GM12878 (cell line): ENCODE data around the gene STX16. TPM values are rescaled to one million over a fixed set of nuclear protein-coding genes. Genes with fewer than 3 reads are reported as not detected.

ENCODE experiments used
- ATAC-seq: fragments of 200-7000 bp; cut with Tn5 transposase; 3 replicates; pipeline ENCODE4 v1.9.1; 2020; ENCODE audit warnings: mild to moderate bottlenecking, moderate library complexity
- BruUV-seq: library from RNA; stranded (reverse); fragments of 400-500 nt; replicated peaks from 2 replicates; lab custom pipeline; 2021; lab: Mats Ljungman, UMichigan
- CTCF ChIA-PET: fragments of 300-600 bp; sonication (Branson Sonifier 250); formaldehyde crosslinking; extraction: SDS; loops from one replicate; lab custom pipeline; 2021; ENCODE audit warnings: inconsistent platforms; lab: Yijun Ruan, JAX
- POLR2A ChIA-PET: fragments of 350-600 bp; formaldehyde crosslinking; extraction: SDS; loops from one replicate; lab custom pipeline; 2021; ENCODE audit warnings: inconsistent platforms; lab: Charles Lee
- RAD21 ChIA-PET: fragments of 300-600 bp; sonication (Branson Sonifier 250); formaldehyde crosslinking; loops from one replicate; lab custom pipeline; 2023; ENCODE audit warnings: antibody characterized with exemption; ENCODE audit not compliant: unreplicated experiment; lab: Charles Lee
- SMC1A ChIA-PET: fragments of 300-600 bp; sonication (Branson Sonifier 250); formaldehyde crosslinking; loops from one replicate; lab custom pipeline; 2023; ENCODE audit not compliant: unreplicated experiment, uncharacterized antibody; lab: Charles Lee
- DNase-seq: peaks from one replicate; pipeline ENCODE4 v3.0.0-alpha.2; 2011; ENCODE audit warnings: low read depth, low spot score
- FAIRE-seq: peaks from 3 replicates; lab custom pipeline; 2011; peaks lifted over from hg19 to GRCh38; lab: Jason Lieb, UNC
- H2AFZ ChIP-seq: 2 replicates; pipeline ENCODE4 v1.6.0; 2011; ENCODE audit warnings: low read depth, low read length, control low read depth; ENCODE audit not compliant: control insufficient read depth
- H3K27ac ChIP-seq: 2 replicates; pipeline ENCODE4 v1.5.1; 2011; ENCODE audit warnings: control low read depth; ENCODE audit not compliant: control insufficient read depth, insufficient read depth
- H3K27me3 ChIP-seq, 2 experiments: replicated peaks in 1 of 2; 2 replicates each; pipeline versions ENCODE4 v1.6.0 to v1.6.1; 2011; ENCODE audit warnings: low read length in 1 of 2; ENCODE audit not compliant: control insufficient read depth in 2 of 2, insufficient read depth in 2 of 2
- H3K36me3 ChIP-seq, 2 experiments: 2 replicates each; pipeline ENCODE4 v1.5.1; 2011; ENCODE audit warnings: low read length in 1 of 2; ENCODE audit not compliant: control insufficient read depth in 2 of 2, insufficient read depth in 2 of 2
- H3K4me1 ChIP-seq: 2 replicates; pipeline ENCODE4 v1.6.1; 2011; ENCODE audit warnings: mild to moderate bottlenecking, low read length, moderate library complexity, mixed read lengths; ENCODE audit not compliant: control insufficient read depth, insufficient read depth
- H3K4me2 ChIP-seq: 2 replicates; pipeline ENCODE4 v1.6.0; 2011; ENCODE audit warnings: control low read depth; ENCODE audit not compliant: control insufficient read depth, insufficient read depth
- H3K4me3 ChIP-seq: fragments of 200-600 bp; sonication (generic); 2 replicates; pipeline ENCODE4 v1.5.1; 2016
- H3K79me2 ChIP-seq: 2 replicates; pipeline ENCODE4 v1.6.0; 2011; ENCODE audit warnings: low read length; ENCODE audit not compliant: control insufficient read depth, insufficient read depth
- H3K9ac ChIP-seq: 2 replicates; pipeline ENCODE4 v1.8.0; 2011; ENCODE audit warnings: low read length, control low read depth, mixed read lengths; ENCODE audit not compliant: control insufficient read depth, insufficient read depth
- H3K9me3 ChIP-seq: replicated peaks from 3 replicates; pipeline ENCODE4 v1.5.1; 2011; ENCODE audit warnings: mild to moderate bottlenecking, low read length; ENCODE audit not compliant: control insufficient read depth, insufficient read depth
- H4K20me1 ChIP-seq: 2 replicates; pipeline ENCODE4 v1.6.0; 2011; ENCODE audit not compliant: control insufficient read depth, insufficient read depth
- BMI1 ChIP-seq: fragments of 450-650 bp; IDR thresholded peaks from 2 replicates; pipeline ENCODE4 v1.6.1; 2016; ENCODE audit warnings: mild to moderate bottlenecking, moderate library complexity, borderline replicate concordance
- CHD1 ChIP-seq: IDR thresholded peaks from 2 replicates; pipeline ENCODE4 v1.6.1; 2012; ENCODE audit warnings: low read depth, low read length, improper control_type of control experiment
- ETV6 ChIP-seq, 2 experiments: fragments of 450-650 bp in 1 of 2; IDR thresholded peaks in 1 of 2; conservative IDR thresholded peaks in 1 of 2; 2 replicates each; pipeline ENCODE4 v1.6.1; 2014; ENCODE audit warnings: antibody characterized with exemption in 1 of 2, borderline replicate concordance in 1 of 2, low read depth in 1 of 2, mild to moderate bottlenecking in 1 of 2, moderate library complexity in 1 of 2
- IRF5 ChIP-seq: fragments of 450-650 bp; IDR thresholded peaks from 2 replicates; pipeline ENCODE4 v1.6.1; 2017; ENCODE audit warnings: borderline replicate concordance
- MAX ChIP-seq: IDR thresholded peaks from 2 replicates; pipeline ENCODE4 v1.6.1; 2012; ENCODE audit warnings: low read depth, low read length, improper control_type of control experiment
- MXI1 ChIP-seq: fragments of 150-350 bp; IDR thresholded peaks from 2 replicates; pipeline ENCODE4 v1.6.1; 2011; ENCODE audit warnings: low read depth, mild to moderate bottlenecking, inconsistent platforms, low read length, improper control_type of control experiment
- MYB ChIP-seq: fragments of 150-350 bp; IDR thresholded peaks from 2 replicates; pipeline ENCODE4 v1.6.1; 2014; ENCODE audit warnings: mild to moderate bottlenecking, low read depth, low read length, borderline replicate concordance
- NR2F1 ChIP-seq: fragments of 450-650 bp; conservative IDR thresholded peaks from 2 replicates; pipeline ENCODE4 v1.6.1; 2017; ENCODE audit warnings: mild to moderate bottlenecking
- RB1 ChIP-seq: fragments of 450-650 bp; formaldehyde crosslinking; IDR thresholded peaks from 2 replicates; pipeline ENCODE4 v1.6.1; 2017; ENCODE audit warnings: mild to moderate bottlenecking, borderline replicate concordance
- RCOR1 ChIP-seq: conservative IDR thresholded peaks from 2 replicates; pipeline ENCODE4 v1.6.1; 2012; ENCODE audit warnings: low read depth, low read length, improper control_type of control experiment
- RUNX3 ChIP-seq: IDR thresholded peaks from 2 replicates; pipeline ENCODE4 v1.6.1; 2012; ENCODE audit warnings: low read length, inconsistent platforms
- SMAD1 ChIP-seq: fragments of 450-650 bp; IDR thresholded peaks from 2 replicates; pipeline ENCODE4 v1.6.1; 2018; ENCODE audit warnings: mild to moderate bottlenecking, low read depth; ENCODE audit not compliant: partially characterized antibody
- SP1 ChIP-seq: IDR thresholded peaks from one replicate; pipeline ENCODE4 v1.6.1; 2011; ENCODE audit warnings: low read depth, low read length
- TCF12 ChIP-seq: IDR thresholded peaks from 2 replicates; pipeline ENCODE4 v1.6.1; 2011; ENCODE audit warnings: low read depth, mild to moderate bottlenecking, low read length
- ZBTB4 ChIP-seq: fragments of 450-650 bp; formaldehyde crosslinking; IDR thresholded peaks from 2 replicates; pipeline ENCODE4 v1.4.0; 2022; ENCODE audit warnings: mild to moderate bottlenecking, moderate library complexity
- WGBS: methylation state at CpG from one replicate; pipeline ENCODE4 v1.1.6; 2016; ENCODE audit warnings: low lambda C conversion rate; ENCODE audit not compliant: insufficient replicate concordance, insufficient coverage; ENCODE audit errors: missing lambda C conversion rate; 5-methylcytosine and 5-hydroxymethylcytosine counted together
- in situ Hi-C: fragments of 300-500 bp; cut with MboI; formaldehyde crosslinking; loops from 9 replicates; pipeline ENCODE4 v1.14.3; 2018; ENCODE audit warnings: mixed read lengths
- intact Hi-C: fragments of 100-400 bp; cut with micrococcal nuclease; formaldehyde crosslinking; loops from one replicate; pipeline ENCODE4 v1.14.2; 2022; ENCODE audit not compliant: unreplicated experiment
- polyA plus RNA-seq, 11 experiments: library from polyadenylated mRNA; depleted of rRNA in 4 of 11; unstranded in 6 of 11; stranded (reverse) in 5 of 11; fragments of >200 nt; fragmentation: Nextera tagmentation in 4 of 11; fragmentation: Illumina TruSeq in 1 of 11; extraction: Ambion mirVana in 4 of 11; extraction: Trizol in 1 of 11; gene quantifications; 1 replicate in 1 of 11; 2 replicates in 10 of 11; pipeline versions ENCODE4 v1.2.1 to v1.2.3, GENCODE V29; 2011 to 2016; ENCODE audit warnings: inconsistent platforms in 2 of 11, missing spikeins in 2 of 11, low read depth in 1 of 11
- total RNA-seq, 4 experiments: library from RNA; depleted of rRNA in 3 of 4; stranded (reverse); fragments of >200 nt in 3 of 4; fragmentation: Illumina TruSeq in 1 of 4; extraction: Trizol in 1 of 4; gene quantifications; 2 replicates each; pipeline versions ENCODE4 v1.2.1 to v1.2.3, GENCODE V29; 2013 to 2021

STX16 gene
- total and polyA plus RNA-seq, 10 of the 15 experiments (the other 5 are each of a cell fraction or from before 2014, with no cell fraction given), result 6.3 to 68.4 (median 35.8) TPM

- H3K4me2 ChIP-seq, result no peak overlapping the region
- ChIA-PET SMC1A (no interaction called here), RAD21 (no interaction called here), POLR2A (no interaction called here), CTCF (no interaction called here)
- in situ Hi-C loops (no loop called here), intact Hi-C loops (no loop called here)
- no peak overlapping the region for H3K4me3 ChIP-seq
- no peaks in the 10 kb centered on the region for H3K9me3 ChIP-seq
- H3K36me3 ChIP-seq, result no peaks in the 10 kb centered on the region
- WGBS, result 50% methylated on average over 13 of the region's 13 CpGs
- no peak for TF ChIP-seq BMI1
- no peak for TF ChIP-seq NR2F1
- no peak for TF ChIP-seq MXI1
- TF ChIP-seq CHD1, result no peak
- TF ChIP-seq IRF5, result no peak
- TF ChIP-seq RUNX3, result no peak
- no peak for TF ChIP-seq SP1
- TF ChIP-seq RB1, result no peak
- TF ChIP-seq RCOR1, result no peak
- no peak for TF ChIP-seq TCF12
- TF ChIP-seq ZBTB4, result no peak
- TF ChIP-seq SMAD1, result no peak
- no peak for TF ChIP-seq MYB
- no peak for TF ChIP-seq ETV6 (conservative IDR thresholded peaks at IDR 0.05 in 1 of 2, IDR thresholded peaks at IDR 0.05 in 1 of 2; ENCODE audit: borderline replicate concordance in 1 of 2, low read depth in 1 of 2)
- no peak for TF ChIP-seq MAX
- peaks cover 8% of the 10 kb centered on the region for H3K4me1 ChIP-seq
- DNase-seq (no peak), ATAC-seq (no peak), FAIRE-seq (no peak)
- H3K27me3 ChIP-seq, result peaks cover 0 to 3% of the 10 kb centered on the region in 2 experiments; a peak in 2 of 4 replicates
- H3K9ac ChIP-seq, result no peak overlapping the region
- H3K27ac ChIP-seq, result no peak overlapping the region
- H2AFZ ChIP-seq, result no peak overlapping the region
- H3K79me2 ChIP-seq, result no peaks in the 10 kb centered on the region
- peaks cover 5% of the 10 kb centered on the region; the same call in 1 of the 2 replicates for H4K20me1 ChIP-seq
- no TSS peak for BruUV-seq
Observed at GRCh38 chr20:58622671-58623578, 28.2 kb upstream of the STX16 start.
